RPMI7951 (cell line): Measurements from ENCODE around the gene CCDC117. TPM values are rescaled to one million over a fixed set of nuclear protein-coding genes. Genes with fewer than 3 reads are reported as not detected.
"Not testable (repeated sequence)": the region's sequence is repeated elsewhere in the genome, so short reads cannot be mapped to it uniquely, and the experiment has no call there.

ENCODE experiments used
- DNase-seq: peaks from one replicate; pipeline ENCODE4 v3.0.0-alpha.2; 2012; ENCODE audit warnings: low read depth
- total RNA-seq: library from RNA; depleted of rRNA; stranded (reverse); fragments of >200 nt; shearing (Covaris generic); gene quantifications from 2 replicates; pipeline ENCODE4 v1.2.3, GENCODE V29; 2014

Gene CCDC117
- total RNA-seq, 1 experiment from 2014 or later = 19.2 TPM

- DNase-seq = no peak
Measured at GRCh38 chr22:28801845-28802594, 29.5 kb downstream of the CCDC117 start.

- DNase-seq = no peak
Measured at GRCh38 chr22:28802595-28803123, 30.2 kb downstream of the CCDC117 start.

GRCh38 chr22:28805426-28805825, 32.9 kb downstream of the CCDC117 start:
- DNase-seq = not testable (repeated sequence)

GRCh38 chr22:28808716-28809355, 36.3 kb downstream of the CCDC117 start:
- DNase-seq = no peak

GRCh38 chr22:28810821-28811491, 38.5 kb downstream of the CCDC117 start:
- no peak for DNase-seq

GRCh38 chr22:28812516-28812915, 40.0 kb downstream of the CCDC117 start:
- no peak for DNase-seq

GRCh38 chr22:28813772-28814518, 41.5 kb downstream of the CCDC117 start:
- no peak for DNase-seq

GRCh38 chr22:28815111-28815510, 42.6 kb downstream of the CCDC117 start:
- DNase-seq = no peak

- DNase-seq = no peak
Measured at GRCh38 chr22:28815729-28816128, 43.2 kb downstream of the CCDC117 start.

- no peak for DNase-seq
Measured at GRCh38 chr22:28817064-28817463, 44.6 kb downstream of the CCDC117 start.

GRCh38 chr22:28817919-28818859, 45.7 kb downstream of the CCDC117 start:
- DNase-seq = no peak

- DNase-seq = no peak
Measured at GRCh38 chr22:28819253-28820096, 47.0 kb downstream of the CCDC117 start.

GRCh38 chr22:28820885-28821284, 48.4 kb downstream of the CCDC117 start:
- DNase-seq = no peak

- DNase-seq = no peak
Measured at GRCh38 chr22:28821452-28821851, 49.0 kb downstream of the CCDC117 start.

- DNase-seq = no peak
Measured at GRCh38 chr22:28822930-28823551, 50.5 kb downstream of the CCDC117 start.

- DNase-seq = not testable (repeated sequence)
Measured at GRCh38 chr22:28824455-28824854, 52.0 kb downstream of the CCDC117 start.

- not testable (repeated sequence) for DNase-seq
Measured at GRCh38 chr22:28826430-28826829, 53.9 kb downstream of the CCDC117 start.

- DNase-seq = no peak
Measured at GRCh38 chr22:28826921-28827320, 54.4 kb downstream of the CCDC117 start.
